Heart right ventricle (tissue), 16 donors: Measurements from ENCODE around the gene KRTAP5-7. TPM values are rescaled to one million over a fixed set of nuclear protein-coding genes. Genes with fewer than 3 reads are reported as not detected.
A peak's percentile ranks its signal among the peaks of the same experiment; 100 is the strongest.

Experiments used
- ATAC-seq, 8 donors: fragments of 200-7000 bp; cut with Tn5 transposase; one replicate each; pipeline ENCODE4 v1.9.1; 2020; ENCODE audit warnings: mild to moderate bottlenecking in 8 of 8, moderate library complexity in 8 of 8, moderate number of reproducible peaks in 1 of 8
- DNase-seq, 2 donors: peaks; one replicate each; pipeline ENCODE4 v3.0.0-alpha.2; 2020
- H3K27ac ChIP-seq, 10 donors: fragments of 200-600 bp; sonication (generic) in 2 of 10; one replicate each; pipeline versions ENCODE4 v1.5.0 to v1.8.0; 2020 to 2022; ENCODE audit warnings: mild to moderate bottlenecking in 3 of 10
- H3K27me3 ChIP-seq, 7 donors: fragments of 200-600 bp; one replicate each; pipeline ENCODE4 v1.8.0; 2021 to 2022; ENCODE audit warnings: mild to moderate bottlenecking in 2 of 7
- H3K36me3 ChIP-seq, 9 donors: fragments of 200-600 bp; sonication (generic) in 1 of 9; one replicate each; pipeline versions ENCODE4 v1.5.0 to v1.8.0; 2020 to 2022; ENCODE audit warnings: mild to moderate bottlenecking in 2 of 9
- H3K4me1 ChIP-seq, 9 donors: fragments of 200-600 bp; sonication (generic) in 1 of 9; one replicate each; pipeline versions ENCODE4 v1.5.0 to v1.8.0; 2020 to 2022; ENCODE audit warnings: mild to moderate bottlenecking in 4 of 9
- H3K4me3 ChIP-seq, 10 donors: fragments of 200-600 bp; sonication (generic) in 2 of 10; one replicate each; pipeline versions ENCODE4 v1.5.0 to v1.8.0; 2020 to 2022; ENCODE audit warnings: mild to moderate bottlenecking in 7 of 10, moderate library complexity in 2 of 10
- H3K9me3 ChIP-seq, 11 donors: fragments of 200-600 bp in 10 of 11; sonication (generic) in 2 of 11; one replicate each; pipeline versions ENCODE4 v1.5.0 to v1.8.0; 2013 to 2022; ENCODE audit warnings: mild to moderate bottlenecking in 2 of 11, control low read depth in 1 of 11, moderate library complexity in 1 of 11
- CTCF ChIP-seq, 9 donors: fragments of 200-600 bp; sonication (generic) in 2 of 9; IDR thresholded peaks; one replicate each; pipeline versions ENCODE4 v1.5.0 to v1.8.0; 2021 to 2022; ENCODE audit warnings: antibody characterized with exemption in 9 of 9, mild to moderate bottlenecking in 5 of 9, moderate library complexity in 1 of 9
- WGBS, 2 donors: extraction: QIAGEN DNeasy Blood & Tissue Kit; methylation state at CpG; one replicate each; pipeline ENCODE4 v1.1.7; 2013; ENCODE audit warnings: inconsistent platforms in 1 of 2; 5-methylcytosine and 5-hydroxymethylcytosine counted together
- intact Hi-C, 10 donors: fragments of 100-400 bp; cut with DNase I; formaldehyde crosslinking; loops; one replicate each; pipeline versions ENCODE4 v1.11.1 to v1.14.2; 2022
- polyA plus RNA-seq, 2 donors: library from polyadenylated mRNA; stranded (reverse); fragments of 200-250 nt; gene quantifications; one replicate each; pipeline ENCODE4 v1.2.3, GENCODE V29; 2013
- total RNA-seq, 10 donors: library from RNA; stranded (reverse); fragmentation: NEBNext Ultra II Directional in 3 of 10; extraction: Animal tissue kit (Norgen Biotek cat#: 25700) in 3 of 10; gene quantifications; one replicate each; pipeline versions ENCODE4 v1.2.1 to v1.2.4, GENCODE V29; 2021 to 2023
- donor health status: Arrhythmogenic right ventricular cardiomyopathy.
- donor health status: ischemic (EF 13 %, LVEDD 7.1; RV severe dilation, severe dysfunction).
- donor health status: healthy with polysubstance abuse.
- donor health status: DM: no; HTN: yes; CAD: no.
- donor health status: DM: no; HTN: no; CAD: no.
- donor health status: ischemic (EF 25% LVEDD 6.9; RV normal size, moderate dysfunction).
- donor health status: ischemic (EF 25% LVEDD 5.7; RV mildly dilated, moderate dysfunction).
- donor health status: healthy.
- donor health status: DM: yes; HTN: yes; CAD: no.
- donor health status: Ischemic cardiomyopathy.
- donor health status: ischemic (EF 35%, LVEDD 5.7; RV mildly dilated, moderate dysfunction).
- donor health status: nonischemic (EF 11% LVEDD 7.7; RV severe dilation, severe dysfunction).
- donor health status: DM: yes; HTN: yes; CAD: no.
- donor health status: PGD.
- donor health status: ischemic (EF 29% LVEDD 5.4; RV normal size, mild dysfunction).
- donor health status: nonischemic (EF 23%, LVEDD 6.1; RV moderate dilation, normal function).

KRTAP5-7 gene
- total and polyA plus RNA-seq, 12 donors, result 0.01 to 0.20 TPM; not detected in 10

- intact Hi-C loops, result no loop called here
Observed at GRCh38 chr11:71562120-71562519, 35.1 kb downstream of the KRTAP5-7 start.

GRCh38 chr11:71563406-71563805 lies 36.3 kb downstream of the KRTAP5-7 start:
- WGBS, 2 donors, result 13 to 14% methylated on average over 8 of the region's 8 CpGs
- TF ChIP-seq CTCF (IDR thresholded peaks at IDR 0.05), result peak in 7 of 9 donors; percentile 31 to 51 (median 42)
- peak in 1 of 8 donors; percentile 37 for ATAC-seq
- Histone ChIP-seq H3K4me1 (peaks cover 0 to 4% (median 0%) of the 10 kb centered on the region in 9 donors), H3K27ac (no peak overlapping the region), H3K4me3 (no peak overlapping the region), H3K36me3 (no peaks in the 10 kb centered on the region), H3K9me3 (peaks cover 0 to 4% (median 0%) of the 10 kb centered on the region in 11 donors), H3K27me3 (peaks cover 0 to 26% (median 13%) of the 10 kb centered on the region in 7 donors)
- intact Hi-C loops, result no loop called here
- DNase-seq, result no peak

More at GRCh38 chr11:71562120-71562519, 35.1 kb downstream of the KRTAP5-7 start:
- Histone ChIP-seq H3K36me3 (no peaks in the 10 kb centered on the region), H3K4me1 (peaks cover 0 to 4% (median 0%) of the 10 kb centered on the region in 9 donors), H3K27me3 (peaks cover 0 to 30% (median 13%) of the 10 kb centered on the region in 7 donors), H3K9me3 (peaks cover 0 to 4% (median 0%) of the 10 kb centered on the region in 11 donors), H3K27ac (no peak overlapping the region), H3K4me3 (no peak overlapping the region)
- DNase-seq (no peak), ATAC-seq (no peak)
- TF ChIP-seq CTCF (IDR thresholded peaks at IDR 0.05), result no peak

DNA sequence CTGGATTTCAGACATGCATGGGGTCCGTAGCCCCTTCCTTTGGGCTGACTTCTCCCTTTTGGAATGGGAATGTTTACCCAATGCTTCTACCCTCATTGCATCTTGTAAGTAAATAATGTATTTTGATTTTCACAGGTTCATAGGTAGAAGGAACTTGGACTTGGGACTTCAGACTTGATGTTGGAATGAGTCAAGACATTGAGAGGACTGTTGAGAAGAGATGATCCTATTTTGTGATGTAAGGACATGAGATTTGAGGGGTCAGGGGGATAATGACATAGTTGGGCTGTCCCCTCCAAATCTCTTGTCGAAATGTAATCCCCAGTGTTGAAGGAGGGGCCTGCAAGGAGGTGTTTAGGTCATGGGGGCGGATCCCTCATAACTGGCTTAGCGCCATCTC lies 37.4 kb downstream of the KRTAP5-7 start:
- Histone ChIP-seq H3K9me3 (peaks cover 0 to 4% (median 0%) of the 10 kb centered on the region in 11 donors), H3K4me3 (no peak overlapping the region), H3K27ac (no peak overlapping the region), H3K27me3 (peaks cover 0 to 26% (median 13%) of the 10 kb centered on the region in 7 donors), H3K36me3 (no peaks in the 10 kb centered on the region), H3K4me1 (peaks cover 0 to 4% (median 0%) of the 10 kb centered on the region in 9 donors)
- no peak for DNase-seq
- ATAC-seq, result no peak
- WGBS, 2 donors, result 75 to 88% methylated on average over 4 of the region's 4 CpGs
- intact Hi-C loops, result no loop called here
- TF ChIP-seq CTCF (IDR thresholded peaks at IDR 0.05), result no peak

DNA sequence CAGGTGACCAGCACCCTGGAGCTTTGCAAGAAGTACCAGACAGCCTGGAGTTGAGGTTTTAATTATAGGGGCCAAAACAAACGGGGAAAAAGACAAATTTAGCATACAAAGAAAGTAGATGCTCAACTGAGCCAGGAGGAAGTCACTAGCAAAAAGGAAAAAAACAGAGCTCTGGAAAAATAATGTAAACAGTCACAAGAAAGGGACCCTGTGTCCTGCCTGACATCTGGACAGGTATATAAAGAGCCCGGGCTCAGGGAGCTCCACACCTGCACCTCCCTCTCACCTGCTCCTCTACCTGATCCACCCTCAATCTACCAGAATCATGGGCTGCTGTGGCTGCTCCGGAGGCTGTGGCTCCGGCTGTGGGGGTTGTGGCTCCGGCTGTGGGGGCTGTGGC lies 38.2 kb downstream of the KRTAP5-7 start, which contains the start of gene KRTAP5-10:
Gene KRTAP5-10, plus strand, starts transcription at position 301 of the 400 bp plus-strand sequence. Its CDS starts 25 bp downstream, at position 326.
- Histone ChIP-seq H3K4me1 (peaks cover 0 to 4% (median 0%) of the 10 kb centered on the region in 9 donors), H3K36me3 (no peaks in the 10 kb centered on the region), H3K9me3 (peaks cover 0 to 4% (median 0%) of the 10 kb centered on the region in 11 donors), H3K27me3 (peaks cover 0 to 30% (median 13%) of the 10 kb centered on the region in 7 donors), H3K27ac (no peak within 1 kb of the TSS), H3K4me3 (no peak within 1 kb of the TSS)
- ATAC-seq (no peak), DNase-seq (no peak)
- intact Hi-C loops, result no loop called here
- WGBS, 2 donors, result 66 to 72% methylated on average over 5 of the region's 5 CpGs
- TF ChIP-seq CTCF (IDR thresholded peaks at IDR 0.05), result no peak
